Gastrocnemius medialis (tissue), 4 donors: ENCODE measurements around the gene KIF26B. TPM values are rescaled to one million over a fixed set of nuclear protein-coding genes. Genes with fewer than 3 reads are reported as not detected.

Experiments used
- ATAC-seq, 2 donors: fragments of 150-250 bp; one replicate each; pipeline ENCODE4 v1.9.1; 2016
- DNase-seq, 2 donors: peaks; one replicate each; pipeline ENCODE4 v3.0.0-alpha.2; 2019
- H3K27ac ChIP-seq, 4 donors: fragments of 200-600 bp; sonication (generic); 1 replicate in 1 of 4; 2 replicates in 3 of 4; pipeline ENCODE4 v1.5.1; 2016 to 2018; ENCODE audit warnings: mild to moderate bottlenecking in 2 of 4, moderate library complexity in 1 of 4
- H3K27me3 ChIP-seq, 3 donors: fragments of 200-600 bp; sonication (generic) in 2 of 3; 1 replicate in 1 of 3; 2 replicates in 2 of 3; pipeline versions ENCODE4 v1.5.1 to v1.6.0; 2016 to 2019; ENCODE audit warnings: mild to moderate bottlenecking in 1 of 3, moderate library complexity in 1 of 3
- H3K36me3 ChIP-seq, 2 donors: fragments of 200-600 bp; sonication (generic) in 1 of 2; one replicate each; pipeline ENCODE4 v1.5.1; 2017 to 2018
- H3K4me1 ChIP-seq, 2 donors: fragments of 200-600 bp; sonication (generic) in 1 of 2; one replicate each; pipeline ENCODE4 v1.5.1; 2016 to 2017; ENCODE audit warnings: mild to moderate bottlenecking in 2 of 2
- H3K4me3 ChIP-seq, 4 donors: fragments of 200-600 bp; sonication (generic) in 3 of 4; 1 replicate in 1 of 4; 2 replicates in 3 of 4; pipeline ENCODE4 v1.5.1; 2016 to 2019; ENCODE audit warnings: mild to moderate bottlenecking in 2 of 4
- H3K9me3 ChIP-seq, 3 donors: fragments of 200-600 bp; sonication (generic) in 2 of 3; 1 replicate in 1 of 3; 2 replicates in 2 of 3; pipeline ENCODE4 v1.5.1; 2016 to 2019
- CTCF ChIP-seq, 5 experiments: fragments of 450-650 bp in 3 of 5; fragments of 200-600 bp in 2 of 5; sonication (generic) in 2 of 5; IDR thresholded peaks in 4 of 5; conservative IDR thresholded peaks in 1 of 5; 1 replicate in 4 of 5; 2 replicates in 1 of 5; pipeline ENCODE4 v1.5.1; 2016 to 2019; ENCODE audit warnings: antibody characterized with exemption in 5 of 5, mild to moderate bottlenecking in 3 of 5, moderate library complexity in 3 of 5
- POLR2A ChIP-seq, 2 donors: fragments of 450-650 bp; IDR thresholded peaks; one replicate each; pipeline ENCODE4 v1.6.1; 2017; ENCODE audit warnings: antibody characterized with exemption in 2 of 2, mild to moderate bottlenecking in 2 of 2, moderate library complexity in 2 of 2
- in situ Hi-C, 4 donors: fragments of 200-750 bp; cut with MboI; loops; one replicate each; pipeline versions ENCODE4 v1.15.0 to v1.8.0; 2017; ENCODE audit warnings: low sequenced_read_pairs in 4 of 4
- intact Hi-C: fragments of 100-400 bp; cut with DNase I; formaldehyde crosslinking; loops from one replicate; pipeline ENCODE4 v1.15.1; 2023; ENCODE audit warnings: low total_unique reads
- total RNA-seq, 4 donors: library from RNA; depleted of rRNA; stranded (reverse); fragments of >200 nt; gene quantifications; one replicate each; pipeline versions ENCODE4 v1.1.0 to v1.2.3, GENCODE V29; 2016

Gene KIF26B
- total RNA-seq, 4 donors from 2014 or later: 0.02 to 0.20 (median 0.10) TPM; not detected in 1

- intact Hi-C loops: no loop called here
- no peak for ATAC-seq
- in situ Hi-C loops: no loop called here
Measured at GRCh38 chr1:245211761-245212160, 57.0 kb downstream of the KIF26B start.

GRCh38 chr1:245212221-245212710, 57.5 kb downstream of the KIF26B start:
- no peak overlapping the region for H3K4me3 ChIP-seq
- H3K36me3 ChIP-seq: no peaks in the 10 kb centered on the region
- TF ChIP-seq POLR2A (IDR thresholded peaks at IDR 0.05) (no peak), CTCF (IDR thresholded peaks at IDR 0.05 in 4 of 5, conservative IDR thresholded peaks at IDR 0.05 in 1 of 5) (no peak)
- no peak overlapping the region for H3K27ac ChIP-seq
- H3K9me3 ChIP-seq: peaks cover 0 to 6% (median 0%) of the 10 kb centered on the region in 3 donors
- intact Hi-C loops (no loop called here), in situ Hi-C loops (no loop called here)
- DNase-seq (no peak), ATAC-seq (no peak)
- no peaks in the 10 kb centered on the region for H3K27me3 ChIP-seq
- H3K4me1 ChIP-seq: no peaks in the 10 kb centered on the region

More at GRCh38 chr1:245211761-245212160, 57.0 kb downstream of the KIF26B start:
- TF ChIP-seq POLR2A (IDR thresholded peaks at IDR 0.05): no peak
- no peak overlapping the region for H3K27ac ChIP-seq
- no peak overlapping the region for H3K4me3 ChIP-seq
- no peaks in the 10 kb centered on the region for H3K4me1 ChIP-seq
- no peaks in the 10 kb centered on the region for H3K27me3 ChIP-seq
- no peak for DNase-seq
- H3K36me3 ChIP-seq: no peaks in the 10 kb centered on the region
- H3K9me3 ChIP-seq: peaks cover 0 to 11% (median 3%) of the 10 kb centered on the region in 3 donors

GRCh38 chr1:245213066-245213831, 58.5 kb downstream of the KIF26B start:
- no peaks in the 10 kb centered on the region for H3K36me3 ChIP-seq
- H3K27ac ChIP-seq: no peak overlapping the region
- H3K4me3 ChIP-seq: no peak overlapping the region
- DNase-seq: no peak
- H3K27me3 ChIP-seq: no peaks in the 10 kb centered on the region
- no peaks in the 10 kb centered on the region for H3K4me1 ChIP-seq
- intact Hi-C loops: no loop called here
- no peaks in the 10 kb centered on the region for H3K9me3 ChIP-seq
- no peak for ATAC-seq
- in situ Hi-C loops: no loop called here
- no peak for TF ChIP-seq POLR2A (IDR thresholded peaks at IDR 0.05)
- TF ChIP-seq CTCF (IDR thresholded peaks at IDR 0.05 in 4 of 5, conservative IDR thresholded peaks at IDR 0.05 in 1 of 5): no peak

- Histone ChIP-seq H3K4me1 (no peaks in the 10 kb centered on the region), H3K36me3 (no peaks in the 10 kb centered on the region), H3K27me3 (no peaks in the 10 kb centered on the region), H3K9me3 (no peaks in the 10 kb centered on the region), H3K27ac (no peak overlapping the region), H3K4me3 (no peak overlapping the region)
- intact Hi-C loops: no loop called here
- TF ChIP-seq CTCF (IDR thresholded peaks at IDR 0.05 in 4 of 5, conservative IDR thresholded peaks at IDR 0.05 in 1 of 5) (no peak), POLR2A (IDR thresholded peaks at IDR 0.05) (no peak)
- ATAC-seq: no peak
- in situ Hi-C loops: no loop called here
- no peak for DNase-seq
Measured at GRCh38 chr1:245215071-245215470, 60.3 kb downstream of the KIF26B start.

GRCh38 chr1:245216366-245217115, 61.8 kb downstream of the KIF26B start:
- no peak for DNase-seq
- no peak for TF ChIP-seq POLR2A (IDR thresholded peaks at IDR 0.05)
- TF ChIP-seq CTCF (IDR thresholded peaks at IDR 0.05 in 4 of 5, conservative IDR thresholded peaks at IDR 0.05 in 1 of 5): no peak
- in situ Hi-C loops (no loop called here), intact Hi-C loops (no loop called here)
- no peak overlapping the region for H3K27ac ChIP-seq
- no peaks in the 10 kb centered on the region for H3K27me3 ChIP-seq
- ATAC-seq: no peak
- H3K4me3 ChIP-seq: no peak overlapping the region
- no peaks in the 10 kb centered on the region for H3K9me3 ChIP-seq
- no peaks in the 10 kb centered on the region for H3K4me1 ChIP-seq
- no peaks in the 10 kb centered on the region for H3K36me3 ChIP-seq
